H9 (cell line): Measurements from ENCODE around the gene DSN1. TPM values are rescaled to one million over a fixed set of nuclear protein-coding genes. Genes with fewer than 3 reads are reported as not detected.

ENCODE experiments used
- DNase-seq: peaks from one replicate; pipeline ENCODE4 v3.0.0-alpha.2; 2017
- H2AFZ ChIP-seq: one replicate; pipeline ENCODE4 v1.6.1; 2013; ENCODE audit warnings: mild to moderate bottlenecking, low read length, control low read depth, moderate library complexity
- H2AK5ac ChIP-seq: 2 replicates; pipeline ENCODE4 v1.6.1; 2013; ENCODE audit warnings: low read length, control low read depth, mixed read lengths; ENCODE audit not compliant: insufficient read length
- H2BK120ac ChIP-seq: one replicate; pipeline ENCODE4 v1.6.1; 2013; ENCODE audit warnings: low read depth, mild to moderate bottlenecking, low read length, control low read depth, inconsistent platforms; ENCODE audit not compliant: poor library complexity, severe bottlenecking
- H2BK12ac ChIP-seq: 2 replicates; pipeline ENCODE4 v1.6.1; 2013; ENCODE audit warnings: low read length, control low read depth, mixed read lengths, low read depth; ENCODE audit not compliant: insufficient read length
- H2BK15ac ChIP-seq: 2 replicates; pipeline ENCODE4 v1.6.1; 2013; ENCODE audit warnings: low read depth, low read length, control low read depth
- H2BK20ac ChIP-seq: one replicate; pipeline ENCODE4 v1.6.1; 2013; ENCODE audit warnings: low read depth, mild to moderate bottlenecking, low read length, control low read depth, inconsistent platforms; ENCODE audit not compliant: poor library complexity, severe bottlenecking
- H2BK5ac ChIP-seq: 2 replicates; pipeline ENCODE4 v1.6.1; 2013; ENCODE audit warnings: low read length, control low read depth, mixed read lengths; ENCODE audit not compliant: insufficient read length
- H3K14ac ChIP-seq: 2 replicates; pipeline ENCODE4 v1.6.1; 2013; ENCODE audit warnings: low read length, control low read depth; ENCODE audit not compliant: insufficient read depth
- H3K18ac ChIP-seq: 2 replicates; pipeline ENCODE4 v1.6.1; 2013; ENCODE audit warnings: low read depth, mild to moderate bottlenecking, mixed read lengths, low read length, control low read depth; ENCODE audit not compliant: insufficient read length
- H3K23ac ChIP-seq: 2 replicates; pipeline ENCODE4 v1.6.1; 2013; ENCODE audit warnings: low read length, control low read depth, mixed read lengths, low read depth; ENCODE audit not compliant: insufficient read length
- H3K23me2 ChIP-seq: 2 replicates; pipeline ENCODE4 v1.6.1; 2013; ENCODE audit warnings: low read depth, mild to moderate bottlenecking, mixed read lengths, low read length, control low read depth; ENCODE audit not compliant: insufficient read length, poor library complexity, severe bottlenecking
- H3K27ac ChIP-seq: 2 replicates; pipeline ENCODE4 v1.5.1; 2013; ENCODE audit warnings: low read length, control low read depth, mixed read lengths, low read depth; ENCODE audit not compliant: insufficient read length
- H3K27me3 ChIP-seq: 2 replicates; pipeline ENCODE4 v1.6.1; 2013; ENCODE audit warnings: low read length, control low read depth, inconsistent platforms; ENCODE audit not compliant: insufficient read depth
- H3K4ac ChIP-seq: 2 replicates; pipeline ENCODE4 v1.6.1; 2013; ENCODE audit warnings: low read depth, mild to moderate bottlenecking, control low read depth, inconsistent platforms, low read length, moderate library complexity
- H3K4me1 ChIP-seq: 2 replicates; pipeline ENCODE4 v1.6.1; 2013; ENCODE audit warnings: low read length, control low read depth, inconsistent platforms; ENCODE audit not compliant: insufficient read depth
- H3K4me2 ChIP-seq: 2 replicates; pipeline ENCODE4 v1.6.1; 2013; ENCODE audit warnings: low read length, control low read depth, mixed read lengths; ENCODE audit not compliant: insufficient read length, insufficient read depth
- H3K56ac ChIP-seq: 2 replicates; pipeline ENCODE4 v1.6.1; 2013; ENCODE audit warnings: low read depth, mild to moderate bottlenecking, mixed read lengths, low read length, control low read depth; ENCODE audit not compliant: insufficient read length
- H3K79me1 ChIP-seq: 2 replicates; pipeline ENCODE4 v1.6.1; 2013; ENCODE audit warnings: low read depth, mild to moderate bottlenecking, moderate library complexity, low read length, control low read depth, inconsistent platforms; ENCODE audit not compliant: insufficient read depth, poor library complexity, severe bottlenecking
- H3K79me2 ChIP-seq: 2 replicates; pipeline ENCODE4 v1.6.1; 2013; ENCODE audit warnings: low read length, control low read depth, inconsistent platforms; ENCODE audit not compliant: insufficient read depth
- H3K9ac ChIP-seq: 2 replicates; pipeline ENCODE4 v1.6.1; 2013; ENCODE audit warnings: low read length, control low read depth, mixed read lengths; ENCODE audit not compliant: insufficient read length; ENCODE audit errors: extremely low read depth
- H3K9me3 ChIP-seq: one replicate; pipeline ENCODE4 v1.6.1; 2013; ENCODE audit warnings: low read depth, low read length, inconsistent platforms; ENCODE audit not compliant: control insufficient read depth
- H3T11ph ChIP-seq: one replicate; pipeline ENCODE4 v1.6.1; 2013; ENCODE audit warnings: mild to moderate bottlenecking, low read length, control low read depth, inconsistent platforms
- H4K20me1 ChIP-seq: one replicate; pipeline ENCODE4 v1.6.1; 2013; ENCODE audit not compliant: control insufficient read depth, insufficient read length, insufficient read depth
- H4K5ac ChIP-seq: 2 replicates; pipeline ENCODE4 v1.6.1; 2013; ENCODE audit warnings: low read depth, mild to moderate bottlenecking, mixed read lengths, low read length, control low read depth; ENCODE audit not compliant: insufficient read length
- H4K8ac ChIP-seq: replicated peaks from 2 replicates; pipeline ENCODE4 v1.6.1; 2013; ENCODE audit warnings: low read length, control low read depth, mixed read lengths, low read depth; ENCODE audit not compliant: insufficient read length
- H4K91ac ChIP-seq: 2 replicates; pipeline ENCODE4 v1.6.1; 2013; ENCODE audit warnings: low read depth, mild to moderate bottlenecking, moderate library complexity, mixed read lengths, low read length, control low read depth; ENCODE audit not compliant: insufficient read length
- H3K27ac Mint-ChIP-seq, 3 experiments: 2 replicates in 2 of 3; 3 replicates in 1 of 3; pipeline ENCODE4 v1.8.0; 2020 to 2021; ENCODE audit warnings: mixed read lengths in 3 of 3, mild to moderate bottlenecking in 1 of 3, moderate library complexity in 1 of 3
- H3K27me3 Mint-ChIP-seq: 2 replicates; pipeline ENCODE4 v1.8.0; 2021; ENCODE audit warnings: low read depth, mild to moderate bottlenecking, moderate library complexity, mixed read lengths
- H3K36me3 Mint-ChIP-seq, 3 experiments: 2 replicates in 2 of 3; 3 replicates in 1 of 3; pipeline ENCODE4 v1.8.0; 2020 to 2021; ENCODE audit warnings: low read depth in 3 of 3, mixed read lengths in 3 of 3; ENCODE audit not compliant: insufficient read depth in 1 of 3
- H3K4me1 Mint-ChIP-seq, 2 experiments: 2 replicates each; pipeline ENCODE4 v1.8.0; 2020; ENCODE audit warnings: mixed read lengths in 2 of 2
- H3K4me3 Mint-ChIP-seq, 2 experiments: 2 replicates in 1 of 2; 3 replicates in 1 of 2; pipeline ENCODE4 v1.8.0; 2020 to 2021; ENCODE audit warnings: mild to moderate bottlenecking in 2 of 2, mixed read lengths in 2 of 2, moderate library complexity in 1 of 2
- H3K9me3 Mint-ChIP-seq, 2 experiments: 2 replicates in 1 of 2; 3 replicates in 1 of 2; pipeline ENCODE4 v1.8.0; 2020; ENCODE audit warnings: mild to moderate bottlenecking in 2 of 2, mixed read lengths in 2 of 2, moderate library complexity in 1 of 2
- WGBS: extraction: QIAGEN DNeasy Blood & Tissue Kit; methylation state at CpG from one replicate; pipeline ENCODE4 v1.1.7; 2013; ENCODE audit warnings: missing lambda C conversion rate, low lambda C conversion rate, mixed read lengths; ENCODE audit not compliant: insufficient read length; ENCODE audit errors: extremely low coverage; 5-methylcytosine and 5-hydroxymethylcytosine counted together
- total RNA-seq: library from RNA; stranded (reverse); gene quantifications from 2 replicates; pipeline ENCODE4 v1.2.1, GENCODE V29; 2021
- TF ChIP-seq, protein P1 (sequence below): fragments of 200-600 bp; sonication (generic); conservative IDR thresholded peaks from 3 replicates; pipeline ENCODE4 v1.8.0; 2021; ENCODE audit warnings: antibody characterized with exemption, mild to moderate bottlenecking

The DSN1 gene
- total RNA-seq, 1 experiment from 2014 or later = 22.8 TPM

- no peak overlapping the region for H3K27ac Mint-ChIP-seq
- TF ChIP-seq, protein P1, sequence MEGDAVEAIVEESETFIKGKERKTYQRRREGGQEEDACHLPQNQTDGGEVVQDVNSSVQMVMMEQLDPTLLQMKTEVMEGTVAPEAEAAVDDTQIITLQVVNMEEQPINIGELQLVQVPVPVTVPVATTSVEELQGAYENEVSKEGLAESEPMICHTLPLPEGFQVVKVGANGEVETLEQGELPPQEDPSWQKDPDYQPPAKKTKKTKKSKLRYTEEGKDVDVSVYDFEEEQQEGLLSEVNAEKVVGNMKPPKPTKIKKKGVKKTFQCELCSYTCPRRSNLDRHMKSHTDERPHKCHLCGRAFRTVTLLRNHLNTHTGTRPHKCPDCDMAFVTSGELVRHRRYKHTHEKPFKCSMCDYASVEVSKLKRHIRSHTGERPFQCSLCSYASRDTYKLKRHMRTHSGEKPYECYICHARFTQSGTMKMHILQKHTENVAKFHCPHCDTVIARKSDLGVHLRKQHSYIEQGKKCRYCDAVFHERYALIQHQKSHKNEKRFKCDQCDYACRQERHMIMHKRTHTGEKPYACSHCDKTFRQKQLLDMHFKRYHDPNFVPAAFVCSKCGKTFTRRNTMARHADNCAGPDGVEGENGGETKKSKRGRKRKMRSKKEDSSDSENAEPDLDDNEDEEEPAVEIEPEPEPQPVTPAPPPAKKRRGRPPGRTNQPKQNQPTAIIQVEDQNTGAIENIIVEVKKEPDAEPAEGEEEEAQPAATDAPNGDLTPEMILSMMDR = peak; percentile 82
Measured at GRCh38 chr20:36754656-36755222, 18.8 kb downstream of the DSN1 start.

More at GRCh38 chr20:36754656-36755222, 18.8 kb downstream of the DSN1 start:
- peak; percentile 63 for DNase-seq
- no peak overlapping the region for H2AFZ ChIP-seq
- H3K56ac ChIP-seq = no peak overlapping the region
- no peak overlapping the region for H3K4me2 ChIP-seq
- no peaks in the 10 kb centered on the region for H3K27me3 ChIP-seq
- no peak overlapping the region for H3K27ac ChIP-seq
- no peaks in the 10 kb centered on the region for H3K9me3 ChIP-seq
- no peak overlapping the region for H2AK5ac ChIP-seq
- no peak overlapping the region for H3K14ac ChIP-seq
- H3K79me2 ChIP-seq = no peaks in the 10 kb centered on the region
- Mint-ChIP-seq H3K9me3 (no peaks in the 10 kb centered on the region), H3K36me3 (peaks cover 30 to 75% (median 67%) of the 10 kb centered on the region in 3 experiments), H3K4me1 (no peaks in the 10 kb centered on the region), H3K4me3 (no peak overlapping the region), H3K27me3 (no peaks in the 10 kb centered on the region; the same call in 1 of the 2 replicates)
- H2BK5ac ChIP-seq = no peak overlapping the region
- H3K18ac ChIP-seq = no peak overlapping the region
- no CpG with 5 or more reads among the region's 2 CpGs for WGBS
- no peak overlapping the region for H2BK120ac ChIP-seq
- no peaks in the 10 kb centered on the region for H3K4me1 ChIP-seq
- H3K23me2 ChIP-seq = peaks cover 2% of the 10 kb centered on the region
- H3K4ac ChIP-seq = no peak overlapping the region
- H3K79me1 ChIP-seq = no peaks in the 10 kb centered on the region
- H2BK15ac ChIP-seq = no peak overlapping the region
- no peak overlapping the region for H2BK12ac ChIP-seq
- no peak overlapping the region for H3T11ph ChIP-seq
- no peak overlapping the region for H2BK20ac ChIP-seq
- H4K20me1 ChIP-seq = no peaks in the 10 kb centered on the region
- H4K5ac ChIP-seq = no peak overlapping the region
- H3K23ac ChIP-seq = no peak overlapping the region
- H4K8ac ChIP-seq = no peak overlapping the region
- H4K91ac ChIP-seq = no peak overlapping the region
- H3K9ac ChIP-seq = no peak overlapping the region
